Measurements from ENCODE around the gene PDCD11. TPM values are rescaled to one million over a fixed set of nuclear protein-coding genes. Genes with fewer than 3 reads are reported as not detected.

PDCD11 gene
- total RNA-seq, 1 experiment from 2014 or later: 78.8 TPM

DNA sequence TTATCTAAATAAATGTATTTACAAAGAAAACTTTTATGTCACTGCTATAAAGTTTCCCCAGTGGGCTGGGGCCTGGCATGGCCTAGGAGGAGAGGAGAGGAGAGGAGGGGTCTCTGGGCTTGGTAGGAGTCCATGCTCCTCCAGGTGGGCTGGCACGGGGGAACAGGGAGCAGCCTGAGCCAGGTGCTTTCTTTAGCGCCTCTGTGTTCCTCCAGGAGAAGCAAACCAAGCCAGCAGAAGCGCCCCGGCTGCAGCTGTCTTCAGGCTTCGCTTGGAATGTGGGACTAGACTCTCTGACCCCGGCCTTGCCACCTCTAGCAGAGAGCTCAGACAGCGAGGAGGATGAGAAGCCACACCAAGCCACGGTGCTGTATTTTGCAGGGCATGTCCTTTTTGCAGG lies 45.2 kb downstream of the PDCD11 start (continued):
- TF ChIP-seq, protein P1, sequence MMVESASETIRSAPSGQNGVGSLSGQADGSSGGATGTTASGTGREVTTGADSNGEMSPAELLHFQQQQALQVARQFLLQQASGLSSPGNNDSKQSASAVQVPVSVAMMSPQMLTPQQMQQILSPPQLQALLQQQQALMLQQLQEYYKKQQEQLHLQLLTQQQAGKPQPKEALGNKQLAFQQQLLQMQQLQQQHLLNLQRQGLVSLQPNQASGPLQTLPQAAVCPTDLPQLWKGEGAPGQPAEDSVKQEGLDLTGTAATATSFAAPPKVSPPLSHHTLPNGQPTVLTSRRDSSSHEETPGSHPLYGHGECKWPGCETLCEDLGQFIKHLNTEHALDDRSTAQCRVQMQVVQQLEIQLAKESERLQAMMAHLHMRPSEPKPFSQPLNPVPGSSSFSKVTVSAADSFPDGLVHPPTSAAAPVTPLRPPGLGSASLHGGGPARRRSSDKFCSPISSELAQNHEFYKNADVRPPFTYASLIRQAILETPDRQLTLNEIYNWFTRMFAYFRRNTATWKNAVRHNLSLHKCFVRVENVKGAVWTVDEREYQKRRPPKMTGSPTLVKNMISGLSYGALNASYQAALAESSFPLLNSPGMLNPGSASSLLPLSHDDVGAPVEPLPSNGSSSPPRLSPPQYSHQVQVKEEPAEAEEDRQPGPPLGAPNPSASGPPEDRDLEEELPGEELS (CRISPR knock-in tag; IDR thresholded peaks at IDR 0.05): no peak
- no peak for TF ChIP-seq ZNF423 (CRISPR knock-in tag; IDR thresholded peaks at IDR 0.05)
- TF ChIP-seq, protein P2, sequence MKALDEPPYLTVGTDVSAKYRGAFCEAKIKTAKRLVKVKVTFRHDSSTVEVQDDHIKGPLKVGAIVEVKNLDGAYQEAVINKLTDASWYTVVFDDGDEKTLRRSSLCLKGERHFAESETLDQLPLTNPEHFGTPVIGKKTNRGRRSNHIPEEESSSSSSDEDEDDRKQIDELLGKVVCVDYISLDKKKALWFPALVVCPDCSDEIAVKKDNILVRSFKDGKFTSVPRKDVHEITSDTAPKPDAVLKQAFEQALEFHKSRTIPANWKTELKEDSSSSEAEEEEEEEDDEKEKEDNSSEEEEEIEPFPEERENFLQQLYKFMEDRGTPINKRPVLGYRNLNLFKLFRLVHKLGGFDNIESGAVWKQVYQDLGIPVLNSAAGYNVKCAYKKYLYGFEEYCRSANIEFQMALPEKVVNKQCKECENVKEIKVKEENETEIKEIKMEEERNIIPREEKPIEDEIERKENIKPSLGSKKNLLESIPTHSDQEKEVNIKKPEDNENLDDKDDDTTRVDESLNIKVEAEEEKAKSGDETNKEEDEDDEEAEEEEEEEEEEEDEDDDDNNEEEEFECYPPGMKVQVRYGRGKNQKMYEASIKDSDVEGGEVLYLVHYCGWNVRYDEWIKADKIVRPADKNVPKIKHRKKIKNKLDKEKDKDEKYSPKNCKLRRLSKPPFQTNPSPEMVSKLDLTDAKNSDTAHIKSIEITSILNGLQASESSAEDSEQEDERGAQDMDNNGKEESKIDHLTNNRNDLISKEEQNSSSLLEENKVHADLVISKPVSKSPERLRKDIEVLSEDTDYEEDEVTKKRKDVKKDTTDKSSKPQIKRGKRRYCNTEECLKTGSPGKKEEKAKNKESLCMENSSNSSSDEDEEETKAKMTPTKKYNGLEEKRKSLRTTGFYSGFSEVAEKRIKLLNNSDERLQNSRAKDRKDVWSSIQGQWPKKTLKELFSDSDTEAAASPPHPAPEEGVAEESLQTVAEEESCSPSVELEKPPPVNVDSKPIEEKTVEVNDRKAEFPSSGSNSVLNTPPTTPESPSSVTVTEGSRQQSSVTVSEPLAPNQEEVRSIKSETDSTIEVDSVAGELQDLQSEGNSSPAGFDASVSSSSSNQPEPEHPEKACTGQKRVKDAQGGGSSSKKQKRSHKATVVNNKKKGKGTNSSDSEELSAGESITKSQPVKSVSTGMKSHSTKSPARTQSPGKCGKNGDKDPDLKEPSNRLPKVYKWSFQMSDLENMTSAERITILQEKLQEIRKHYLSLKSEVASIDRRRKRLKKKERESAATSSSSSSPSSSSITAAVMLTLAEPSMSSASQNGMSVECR (CRISPR knock-in tag; IDR thresholded peaks at IDR 0.05; ENCODE audit: borderline replicate concordance): no peak
- no peak for TF ChIP-seq ELF4 (CRISPR knock-in tag; IDR thresholded peaks at IDR 0.05; ENCODE audit: low read depth)
- TF ChIP-seq, protein P3, sequence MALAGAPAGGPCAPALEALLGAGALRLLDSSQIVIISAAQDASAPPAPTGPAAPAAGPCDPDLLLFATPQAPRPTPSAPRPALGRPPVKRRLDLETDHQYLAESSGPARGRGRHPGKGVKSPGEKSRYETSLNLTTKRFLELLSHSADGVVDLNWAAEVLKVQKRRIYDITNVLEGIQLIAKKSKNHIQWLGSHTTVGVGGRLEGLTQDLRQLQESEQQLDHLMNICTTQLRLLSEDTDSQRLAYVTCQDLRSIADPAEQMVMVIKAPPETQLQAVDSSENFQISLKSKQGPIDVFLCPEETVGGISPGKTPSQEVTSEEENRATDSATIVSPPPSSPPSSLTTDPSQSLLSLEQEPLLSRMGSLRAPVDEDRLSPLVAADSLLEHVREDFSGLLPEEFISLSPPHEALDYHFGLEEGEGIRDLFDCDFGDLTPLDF (CRISPR knock-in tag; IDR thresholded peaks at IDR 0.05): no peak
- no peak for TF ChIP-seq TP53 (CRISPR knock-in tag; IDR thresholded peaks at IDR 0.05)
- no peak for TF ChIP-seq TEAD4 (CRISPR knock-in tag; IDR thresholded peaks at IDR 0.05)
- no peak for TF ChIP-seq E2F5 (CRISPR knock-in tag; IDR thresholded peaks at IDR 0.05)
- TF ChIP-seq, protein P4, sequence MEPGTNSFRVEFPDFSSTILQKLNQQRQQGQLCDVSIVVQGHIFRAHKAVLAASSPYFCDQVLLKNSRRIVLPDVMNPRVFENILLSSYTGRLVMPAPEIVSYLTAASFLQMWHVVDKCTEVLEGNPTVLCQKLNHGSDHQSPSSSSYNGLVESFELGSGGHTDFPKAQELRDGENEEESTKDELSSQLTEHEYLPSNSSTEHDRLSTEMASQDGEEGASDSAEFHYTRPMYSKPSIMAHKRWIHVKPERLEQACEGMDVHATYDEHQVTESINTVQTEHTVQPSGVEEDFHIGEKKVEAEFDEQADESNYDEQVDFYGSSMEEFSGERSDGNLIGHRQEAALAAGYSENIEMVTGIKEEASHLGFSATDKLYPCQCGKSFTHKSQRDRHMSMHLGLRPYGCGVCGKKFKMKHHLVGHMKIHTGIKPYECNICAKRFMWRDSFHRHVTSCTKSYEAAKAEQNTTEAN (CRISPR knock-in tag; IDR thresholded peaks at IDR 0.05): no peak

- POLR2A ChIA-PET: no interaction called here
- H3K4me1 Mint-ChIP-seq: no peaks in the 10 kb centered on the region
Measured at GRCh38 chr10:103442031-103442461, 45.6 kb downstream of the PDCD11 start.

More at GRCh38 chr10:103442031-103442461, 45.6 kb downstream of the PDCD11 start:
- ATAC-seq: no peak
- DNase-seq (ENCODE audit: low spot score): no peak
- Mint-ChIP-seq H3K36me3 (peaks cover 77% of the 10 kb centered on the region), H3K9me3 (no peaks in the 10 kb centered on the region), H3K27ac (no peak overlapping the region), H3K4me3 (no peak overlapping the region), H3K27me3 (ENCODE audit: low read depth) (no peaks in the 10 kb centered on the region)
- no peak for TF ChIP-seq JAZF1 (CRISPR knock-in tag; IDR thresholded peaks at IDR 0.05)
- TF ChIP-seq, protein P5, sequence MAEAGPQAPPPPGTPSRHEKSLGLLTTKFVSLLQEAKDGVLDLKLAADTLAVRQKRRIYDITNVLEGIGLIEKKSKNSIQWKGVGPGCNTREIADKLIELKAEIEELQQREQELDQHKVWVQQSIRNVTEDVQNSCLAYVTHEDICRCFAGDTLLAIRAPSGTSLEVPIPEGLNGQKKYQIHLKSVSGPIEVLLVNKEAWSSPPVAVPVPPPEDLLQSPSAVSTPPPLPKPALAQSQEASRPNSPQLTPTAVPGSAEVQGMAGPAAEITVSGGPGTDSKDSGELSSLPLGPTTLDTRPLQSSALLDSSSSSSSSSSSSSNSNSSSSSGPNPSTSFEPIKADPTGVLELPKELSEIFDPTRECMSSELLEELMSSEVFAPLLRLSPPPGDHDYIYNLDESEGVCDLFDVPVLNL (CRISPR knock-in tag; IDR thresholded peaks at IDR 0.05; ENCODE audit: borderline replicate concordance, low read depth): no peak
- TF ChIP-seq SMAD4 (CRISPR knock-in tag; IDR thresholded peaks at IDR 0.05): no peak
- TF ChIP-seq, protein P6, sequence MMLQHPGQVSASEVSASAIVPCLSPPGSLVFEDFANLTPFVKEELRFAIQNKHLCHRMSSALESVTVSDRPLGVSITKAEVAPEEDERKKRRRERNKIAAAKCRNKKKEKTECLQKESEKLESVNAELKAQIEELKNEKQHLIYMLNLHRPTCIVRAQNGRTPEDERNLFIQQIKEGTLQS (CRISPR knock-in tag; conservative IDR thresholded peaks at IDR 0.05): no peak
- TF ChIP-seq, protein P7, sequence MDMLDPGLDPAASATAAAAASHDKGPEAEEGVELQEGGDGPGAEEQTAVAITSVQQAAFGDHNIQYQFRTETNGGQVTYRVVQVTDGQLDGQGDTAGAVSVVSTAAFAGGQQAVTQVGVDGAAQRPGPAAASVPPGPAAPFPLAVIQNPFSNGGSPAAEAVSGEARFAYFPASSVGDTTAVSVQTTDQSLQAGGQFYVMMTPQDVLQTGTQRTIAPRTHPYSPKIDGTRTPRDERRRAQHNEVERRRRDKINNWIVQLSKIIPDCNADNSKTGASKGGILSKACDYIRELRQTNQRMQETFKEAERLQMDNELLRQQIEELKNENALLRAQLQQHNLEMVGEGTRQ (CRISPR knock-in tag; IDR thresholded peaks at IDR 0.05): no peak
- TF ChIP-seq, protein P8, sequence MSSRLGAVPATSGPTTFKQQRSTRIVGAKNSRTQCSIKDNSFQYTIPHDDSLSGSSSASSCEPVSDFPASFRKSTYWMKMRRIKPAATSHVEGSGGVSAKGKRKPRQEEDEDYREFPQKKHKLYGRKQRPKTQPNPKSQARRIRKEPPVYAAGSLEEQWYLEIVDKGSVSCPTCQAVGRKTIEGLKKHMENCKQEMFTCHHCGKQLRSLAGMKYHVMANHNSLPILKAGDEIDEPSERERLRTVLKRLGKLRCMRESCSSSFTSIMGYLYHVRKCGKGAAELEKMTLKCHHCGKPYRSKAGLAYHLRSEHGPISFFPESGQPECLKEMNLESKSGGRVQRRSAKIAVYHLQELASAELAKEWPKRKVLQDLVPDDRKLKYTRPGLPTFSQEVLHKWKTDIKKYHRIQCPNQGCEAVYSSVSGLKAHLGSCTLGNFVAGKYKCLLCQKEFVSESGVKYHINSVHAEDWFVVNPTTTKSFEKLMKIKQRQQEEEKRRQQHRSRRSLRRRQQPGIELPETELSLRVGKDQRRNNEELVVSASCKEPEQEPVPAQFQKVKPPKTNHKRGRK (CRISPR knock-in tag; IDR thresholded peaks at IDR 0.05; ENCODE audit: borderline replicate concordance): no peak
- CTCF ChIA-PET: interaction anchor here (0.7 to 2.7 kb wide), 3 partner anchors 25 to 43 kb away, joined by 3 to 11 read pairs (median 4); no protein-coding TSS in a partner anchor
